NK-92 (cell line): Measurements from ENCODE around the gene EDN1.

Experiments
- DNase-seq: peaks from one replicate; lab custom pipeline; 2025; ENCODE audit not compliant: unreplicated experiment; lab: John Stamatoyannopoulos, UW

EDN1 gene

DNA sequence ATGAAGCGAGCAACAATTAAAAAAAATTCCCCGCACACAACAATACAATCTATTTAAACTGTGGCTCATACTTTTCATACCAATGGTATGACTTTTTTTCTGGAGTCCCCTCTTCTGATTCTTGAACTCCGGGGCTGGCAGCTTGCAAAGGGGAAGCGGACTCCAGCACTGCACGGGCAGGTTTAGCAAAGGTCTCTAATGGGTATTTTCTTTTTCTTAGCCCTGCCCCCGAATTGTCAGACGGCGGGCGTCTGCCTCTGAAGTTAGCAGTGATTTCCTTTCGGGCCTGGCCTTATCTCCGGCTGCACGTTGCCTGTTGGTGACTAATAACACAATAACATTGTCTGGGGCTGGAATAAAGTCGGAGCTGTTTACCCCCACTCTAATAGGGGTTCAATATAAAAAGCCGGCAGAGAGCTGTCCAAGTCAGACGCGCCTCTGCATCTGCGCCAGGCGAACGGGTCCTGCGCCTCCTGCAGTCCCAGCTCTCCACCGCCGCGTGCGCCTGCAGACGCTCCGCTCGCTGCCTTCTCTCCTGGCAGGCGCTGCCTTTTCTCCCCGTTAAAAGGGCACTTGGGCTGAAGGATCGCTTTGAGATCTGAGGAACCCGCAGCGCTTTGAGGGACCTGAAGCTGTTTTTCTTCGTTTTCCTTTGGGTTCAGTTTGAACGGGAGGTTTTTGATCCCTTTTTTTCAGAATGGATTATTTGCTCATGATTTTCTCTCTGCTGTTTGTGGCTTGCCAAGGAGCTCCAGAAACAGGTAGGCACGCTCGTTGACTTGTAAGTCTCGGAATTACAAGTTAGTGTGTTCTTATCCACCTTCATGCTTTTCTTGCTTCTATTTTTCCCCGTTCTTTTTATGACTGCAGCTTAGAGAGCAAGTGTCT, at the start of gene EDN1:
EDN1 (plus strand) TSS at position 429 of the 888 bp plus-strand sequence; CDS start at position 698, 269 bp downstream.
- DNase-seq, result no peak

GRCh38 chr6:12241493-12242175, 48.5 kb upstream of the EDN1 start:
- DNase-seq, result no peak

DNA sequence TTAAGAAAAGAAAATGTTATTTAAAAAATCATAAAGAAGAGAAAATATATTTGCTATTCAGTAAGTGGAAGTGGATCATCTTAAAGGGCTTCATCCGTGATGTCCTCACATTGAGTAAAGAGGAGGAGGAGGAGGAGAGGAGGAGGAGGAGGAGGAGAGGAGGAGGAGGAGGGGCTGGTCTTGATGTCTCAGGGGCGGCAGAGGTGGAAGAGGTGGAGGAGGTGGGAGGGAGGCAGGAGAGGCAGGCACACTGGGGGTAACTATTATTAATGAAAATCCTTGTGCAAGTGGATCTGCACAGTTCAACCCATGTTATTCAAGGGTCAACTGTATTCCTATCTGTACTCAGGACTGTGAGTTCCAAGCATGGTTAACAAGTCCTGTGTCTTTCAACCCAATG, 47.0 kb upstream of the EDN1 start:
- no peak for DNase-seq

DNA sequence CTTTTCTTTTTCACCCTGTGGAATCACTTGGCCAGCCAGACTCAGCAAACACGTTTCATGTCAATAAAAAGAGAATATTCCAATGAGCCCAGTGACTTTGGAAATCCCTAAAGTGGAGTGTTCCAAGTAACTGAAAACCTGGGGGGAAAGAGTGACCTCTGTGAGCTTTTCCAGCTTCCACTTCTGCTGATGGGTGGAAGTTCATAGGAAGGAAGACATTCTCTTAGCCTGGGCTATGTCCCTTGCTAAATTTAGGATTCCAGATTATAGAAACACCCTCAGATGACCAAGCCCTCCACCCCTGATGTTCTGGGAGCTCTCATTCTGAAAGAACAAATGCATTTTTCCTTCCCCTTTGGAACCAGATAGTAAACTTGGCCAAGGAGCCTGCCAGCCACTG, 44.8 kb upstream of the EDN1 start:
- no peak for DNase-seq

GRCh38 chr6:12245763-12246718, 44.1 kb upstream of the EDN1 start:
- DNase-seq, result no peak

- DNase-seq, result no peak
These were observed 43.3 kb upstream of the EDN1 start for GRCh38 chr6:12246900-12247299.

DNA sequence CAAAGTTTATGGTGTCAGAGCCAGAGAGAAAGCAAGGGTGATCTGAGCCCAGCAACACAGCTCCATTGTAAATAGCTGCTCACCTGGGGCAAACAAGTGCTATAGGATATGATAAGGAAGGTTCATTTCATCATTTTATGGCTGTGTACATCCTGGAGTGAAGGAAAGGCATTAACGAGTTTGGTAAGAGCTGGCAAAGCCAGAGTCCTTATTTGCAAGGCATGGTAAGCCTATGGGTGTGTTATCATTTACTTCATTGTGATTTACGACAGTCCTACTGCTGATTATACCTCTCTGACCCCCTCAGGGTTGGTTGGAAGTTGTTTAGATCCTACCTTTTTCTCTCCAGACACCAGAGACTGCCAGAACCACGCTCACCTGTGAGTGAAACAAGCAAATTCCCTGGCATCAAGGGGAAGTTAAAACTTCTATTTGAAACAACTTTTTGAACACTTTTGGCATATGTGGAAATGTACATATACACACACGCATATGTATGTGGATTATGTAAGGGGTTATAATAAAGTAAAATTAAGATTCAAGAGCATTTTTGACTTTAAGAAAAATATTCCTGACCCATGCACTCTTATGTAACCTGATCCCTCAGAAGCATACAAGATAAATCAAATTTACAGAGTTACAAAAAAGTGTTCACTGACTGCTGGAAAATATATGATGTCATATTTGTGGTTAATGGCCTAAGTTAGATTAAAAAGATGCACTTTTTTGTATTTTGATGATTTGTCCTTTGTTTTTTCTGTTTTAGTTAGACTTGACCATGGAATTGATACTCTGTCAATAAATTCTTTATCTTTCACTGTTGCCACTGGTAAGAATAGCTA, 40.4 kb upstream of the EDN1 start:
- no peak for DNase-seq

- no peak for DNase-seq
These were observed 39.8 kb upstream of the EDN1 start for GRCh38 chr6:12250383-12250770.

DNA sequence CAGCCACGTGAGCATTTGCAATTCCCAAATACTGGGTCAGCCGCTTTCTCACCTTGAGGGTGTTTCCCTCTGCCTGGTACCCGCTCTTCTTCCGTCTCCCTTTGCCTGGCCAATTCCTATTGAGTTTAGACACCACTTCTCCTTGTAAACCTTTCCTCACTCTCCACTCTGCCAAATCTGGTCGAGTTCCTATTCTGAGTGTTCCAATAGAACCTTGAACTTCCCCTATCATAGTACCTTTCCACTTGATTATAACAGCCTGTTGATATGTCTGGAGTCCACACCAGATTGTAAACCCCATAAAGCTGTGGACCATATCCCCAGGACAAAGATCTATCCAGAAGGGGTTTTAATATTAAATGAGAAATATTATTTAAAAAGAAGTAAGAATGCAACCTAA, 36.0 kb upstream of the EDN1 start:
- no peak for DNase-seq

GRCh38 chr6:12258191-12258590, 32.0 kb upstream of the EDN1 start:
- DNase-seq, result no peak

- no peak for DNase-seq
These were observed 31.5 kb upstream of the EDN1 start for GRCh38 chr6:12258591-12259075.

DNA sequence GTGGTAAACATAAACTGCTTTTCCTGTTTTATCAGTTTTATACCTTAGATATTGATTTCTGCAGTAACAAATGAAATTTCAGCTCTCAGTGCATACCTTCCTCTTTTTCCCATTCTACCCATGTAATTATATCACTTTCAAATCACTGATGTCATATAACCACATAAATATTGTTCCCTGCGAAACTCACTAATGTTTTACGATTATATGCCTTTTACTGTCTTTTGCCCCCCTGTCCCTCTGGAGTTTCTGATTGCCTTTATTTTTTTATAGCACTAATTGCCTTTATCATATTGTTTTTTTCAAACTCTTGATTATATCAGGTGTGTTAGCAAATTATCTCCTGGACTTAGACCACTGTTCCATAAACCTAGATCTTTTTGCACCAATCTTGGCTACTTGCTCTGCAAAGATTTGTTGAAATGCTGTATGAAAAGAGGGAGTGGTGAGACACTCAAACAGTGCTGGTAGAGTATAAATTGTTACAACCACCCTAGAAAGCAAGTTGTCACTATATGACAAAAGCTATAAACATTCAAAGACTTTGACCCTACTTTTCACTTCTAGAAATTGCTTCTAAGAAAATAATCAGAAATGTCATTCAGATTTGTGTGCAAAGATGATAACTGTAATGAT, 29.6 kb upstream of the EDN1 start:
- DNase-seq, result no peak

DNA sequence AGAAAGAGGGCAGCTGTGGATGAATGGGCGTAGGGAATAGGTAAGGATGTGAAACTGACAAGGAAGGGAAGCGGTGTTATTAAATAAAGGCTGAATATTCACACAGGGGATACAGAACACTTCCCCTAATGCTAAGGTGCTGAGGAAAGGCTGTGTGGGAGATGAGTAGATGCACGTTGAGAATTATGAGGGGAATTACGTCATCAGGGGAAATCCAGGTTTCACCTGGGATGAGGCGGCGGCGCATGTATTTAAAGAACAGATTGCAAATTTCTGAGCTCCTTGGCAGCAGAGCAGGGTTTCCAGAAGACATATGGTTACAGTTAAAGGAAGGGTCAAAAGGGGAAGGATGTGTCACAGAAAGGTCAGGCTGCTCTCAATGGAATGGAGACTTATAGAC, 28.7 kb upstream of the EDN1 start:
- DNase-seq, result no peak

DNA sequence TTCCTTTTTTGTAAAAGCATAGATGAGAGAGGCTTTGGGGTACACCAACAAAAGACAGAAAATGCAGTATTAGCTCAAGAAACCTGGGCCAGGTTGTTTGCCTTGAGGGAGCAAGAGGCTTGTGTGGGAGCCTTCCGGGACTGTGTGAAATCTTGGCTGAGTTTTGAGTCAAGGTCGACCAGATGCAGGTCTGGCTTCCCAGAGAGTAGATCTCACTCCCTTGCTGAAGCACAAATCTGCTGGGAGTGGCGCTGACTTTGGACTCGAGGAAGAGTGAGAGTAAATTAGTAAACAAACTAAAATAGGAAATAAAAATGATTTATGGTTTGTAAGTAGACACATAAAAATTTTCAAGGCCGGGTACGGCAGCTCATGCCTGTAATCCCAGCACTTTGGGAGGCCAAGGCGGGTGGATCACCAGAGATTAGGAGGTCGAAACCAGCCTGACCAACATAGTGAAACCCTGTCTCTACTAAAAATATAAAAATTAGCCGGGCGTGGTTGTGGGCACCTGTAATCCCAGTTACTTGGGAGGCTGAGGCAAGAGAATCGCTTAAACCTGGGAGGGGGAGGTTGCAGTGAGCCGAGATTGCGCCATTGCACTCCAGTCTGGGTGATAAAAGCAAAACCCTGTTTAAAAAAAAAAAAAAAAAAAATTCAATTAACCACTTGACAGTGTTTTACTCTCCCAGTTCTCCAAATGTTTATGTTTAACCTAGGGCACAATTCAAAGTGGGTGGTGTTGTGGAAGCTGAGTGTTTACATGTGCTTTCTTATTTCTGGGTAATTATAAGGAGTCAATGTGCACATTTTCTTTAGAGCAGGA, 27.7 kb upstream of the EDN1 start:
- no peak for DNase-seq

DNA sequence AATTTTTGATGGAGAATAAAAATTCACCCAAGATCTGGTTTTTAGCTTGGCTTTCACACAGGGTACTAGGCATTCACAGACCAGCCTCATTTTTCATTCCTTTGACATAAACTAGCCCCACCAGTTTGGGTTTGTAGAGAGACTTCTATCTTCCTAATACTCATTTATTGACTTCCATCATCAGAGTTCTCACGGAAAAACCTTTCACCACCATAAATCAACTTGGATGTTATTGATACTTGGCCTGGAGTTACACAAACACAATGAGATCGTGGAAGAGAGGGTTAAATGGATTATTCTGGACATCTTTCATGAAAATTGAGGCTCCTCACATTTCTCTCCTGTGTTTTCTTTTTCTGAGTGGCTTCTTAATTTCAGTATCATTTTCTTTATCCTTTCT, 26.8 kb upstream of the EDN1 start:
- DNase-seq, result no peak

- no peak for DNase-seq
These were observed 25.5 kb upstream of the EDN1 start for GRCh38 chr6:12264671-12265070.

DNA sequence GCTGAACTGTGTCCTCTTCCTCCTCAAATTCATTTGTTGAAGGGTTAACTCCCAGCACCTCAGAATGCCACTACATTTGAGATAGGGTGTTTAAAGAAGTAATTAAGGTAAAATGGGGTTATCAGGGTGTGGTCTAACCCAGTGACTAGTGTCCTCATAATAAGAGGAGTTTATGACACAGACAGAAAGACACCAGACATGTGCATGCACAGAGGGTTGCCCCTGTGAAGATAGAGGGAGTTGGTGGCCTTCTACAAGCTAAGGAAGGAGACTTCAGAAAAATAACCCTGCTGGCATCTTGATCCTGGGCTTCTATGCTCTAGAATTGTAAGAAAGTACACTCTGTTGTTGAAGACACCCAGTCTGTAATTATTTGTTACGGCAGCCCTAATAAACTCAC, 24.9 kb upstream of the EDN1 start:
- no peak for DNase-seq

GRCh38 chr6:12265791-12266190, 24.4 kb upstream of the EDN1 start:
- no peak for DNase-seq

DNA sequence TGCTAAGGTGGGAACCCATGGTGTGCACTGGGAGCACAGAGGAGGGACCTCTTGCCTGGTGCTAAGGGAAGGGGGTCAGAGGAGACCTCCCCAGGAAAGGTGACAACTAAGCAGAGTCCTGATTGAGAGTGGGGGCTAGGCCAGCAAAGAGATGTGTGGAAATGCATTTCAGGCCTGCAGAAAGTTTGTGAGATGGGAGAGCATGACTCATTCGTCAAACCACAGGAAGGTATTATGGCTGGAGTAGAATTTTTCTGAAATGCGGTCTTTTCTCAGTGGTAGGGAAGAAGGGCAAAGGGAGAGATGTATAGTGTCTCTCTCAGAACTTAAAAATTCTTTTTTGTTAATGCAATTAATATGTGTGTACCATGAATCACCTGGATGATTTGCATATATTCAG, 23.6 kb upstream of the EDN1 start:
- DNase-seq, result no peak
